ENCODE measurements around the gene TMCC1.

DNA sequence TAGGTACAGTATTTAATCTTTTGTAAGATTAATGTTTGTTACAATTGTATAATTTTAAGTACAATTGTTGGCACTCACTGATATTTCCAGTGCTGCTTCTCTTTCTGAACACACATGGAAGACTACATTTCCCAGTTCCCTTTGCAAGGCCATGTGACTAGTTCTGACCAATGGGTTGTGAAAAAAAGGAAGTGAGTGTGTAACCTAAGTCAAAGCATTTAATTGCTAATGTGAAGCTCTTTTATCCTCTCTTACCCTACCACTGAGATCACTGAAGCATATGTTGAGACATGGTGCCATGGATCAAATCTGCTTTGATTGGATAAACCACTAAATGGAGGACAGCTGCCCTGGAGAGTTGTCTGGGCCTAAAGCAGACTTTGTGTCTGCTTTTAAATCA is 203.1 kb downstream of the TMCC1 start:
- TF ChIP-seq JUN (IDR thresholded peaks at IDR 0.05) (no peak), NR3C1 (IDR thresholded peaks at IDR 0.05) (no peak), CTCF (IDR thresholded peaks at IDR 0.05) (no peak), POLR2A (IDR thresholded peaks at IDR 0.05; ENCODE audit: low read length) (no peak), CHD2 (IDR thresholded peaks at IDR 0.05; ENCODE audit: low read length, partially characterized antibody) (no peak), BCL3 (IDR thresholded peaks at IDR 0.05) (no peak), EP300 (IDR thresholded peaks at IDR 0.05) (no peak), MAFK (IDR thresholded peaks at IDR 0.05; ENCODE audit: partially characterized antibody) (no peak)

All from A549 (cell line).